SK-N-SH treated with all-trans-retinoic acid at 6 μM for 48 hours (cell line): ENCODE data around the gene C11orf97.

Experiments
- CSDC2 ChIP-seq: fragments of 250-450 bp; sonication (Bioruptor Pico); IDR thresholded peaks from 2 replicates; pipeline ENCODE4 v1.5.0; 2020; ENCODE audit warnings: mild to moderate bottlenecking, moderate library complexity
- PATZ1 ChIP-seq: fragments of 250-450 bp; sonication (Bioruptor Pico); IDR thresholded peaks from 2 replicates; pipeline ENCODE4 v1.8.0; 2020; ENCODE audit warnings: mild to moderate bottlenecking, moderate library complexity, borderline replicate concordance

GRCh38 chr11:94576306-94576705, 64.0 kb downstream of the C11orf97 start:
- TF ChIP-seq CSDC2 (CRISPR knock-in tag) (no peak), PATZ1 (CRISPR knock-in tag) (no peak)
